HepG2 (cell line): ENCODE data around the gene MYD88. TPM values are rescaled to one million over a fixed set of nuclear protein-coding genes. Genes with fewer than 3 reads are reported as not detected.

Source experiments
- ATAC-seq: fragments of 200-7000 bp; cut with Tn5 transposase; 3 replicates; pipeline ENCODE4 v1.9.1; 2020; ENCODE audit warnings: mild to moderate bottlenecking, moderate library complexity
- BruUV-seq: library from RNA; stranded (reverse); fragments of 400-500 nt; replicated peaks from 2 replicates; lab custom pipeline; 2021; lab: Mats Ljungman, UMichigan
- CTCF ChIA-PET: fragments of 300-600 bp; formaldehyde crosslinking; extraction: SDS; loops from one replicate; lab custom pipeline; 2021; ENCODE audit warnings: low total read pairs, inconsistent platforms, low intra/inter-chr PET ratio; lab: Yijun Ruan, JAX
- POLR2A ChIA-PET: fragments of 350-600 bp; sonication (Branson Sonifier 250); formaldehyde crosslinking; loops from one replicate; lab custom pipeline; 2020; ENCODE audit warnings: antibody characterized with exemption, inconsistent platforms; lab: Yijun Ruan, JAX
- DNase-seq: peaks from one replicate; pipeline ENCODE4 v3.0.0-alpha.2; 2015; ENCODE audit warnings: low spot score
- FAIRE-seq: peaks from 3 replicates; lab custom pipeline; 2011; peaks lifted over from hg19 to GRCh38; lab: Jason Lieb, UNC
- H2AFZ ChIP-seq: one replicate; pipeline ENCODE4 v1.6.1; 2011; ENCODE audit warnings: low read length, inconsistent platforms
- H3K27ac ChIP-seq: fragments of 300-600 bp; 3 replicates; pipeline ENCODE4 v1.8.0; 2011; ENCODE audit warnings: mixed run types, mild to moderate bottlenecking, mixed read lengths, low read length, inconsistent platforms; ENCODE audit not compliant: insufficient read depth; ENCODE audit errors: extremely low read length
- H3K27me3 ChIP-seq, 2 experiments: fragments of 200-600 bp in 1 of 2; 2 replicates in 1 of 2; 3 replicates in 1 of 2; pipeline versions ENCODE4 v1.6.0 to v1.8.0; 2011; ENCODE audit warnings: low read length in 2 of 2, mild to moderate bottlenecking in 2 of 2, moderate library complexity in 2 of 2, inconsistent platforms in 1 of 2; ENCODE audit not compliant: insufficient read depth in 2 of 2, control insufficient read depth in 1 of 2
- H3K36me3 ChIP-seq, 2 experiments: fragments of 200-600 bp in 1 of 2; replicated peaks in 1 of 2; 2 replicates in 1 of 2; 3 replicates in 1 of 2; pipeline versions ENCODE4 v1.5.1 to v1.8.0; 2011; ENCODE audit warnings: low read length in 2 of 2, inconsistent platforms in 1 of 2; ENCODE audit not compliant: insufficient read depth in 2 of 2, control insufficient read depth in 1 of 2
- H3K4me1 ChIP-seq: 2 replicates; pipeline ENCODE4 v1.5.1; 2012; ENCODE audit warnings: low read length, inconsistent platforms; ENCODE audit not compliant: insufficient read depth
- H3K4me2 ChIP-seq: 2 replicates; pipeline ENCODE4 v1.6.0; 2011; ENCODE audit warnings: low read depth, low read length, inconsistent platforms
- H3K4me3 ChIP-seq, 3 experiments: fragments of 200-600 bp in 1 of 3; sonication (generic), shearing (Covaris generic) in 1 of 3; replicated peaks in 1 of 3; 2 replicates each; pipeline ENCODE4 v1.5.1; 2011 to 2016; ENCODE audit warnings: low read length in 3 of 3, inconsistent platforms in 2 of 3, low read depth in 2 of 3, mild to moderate bottlenecking in 2 of 3, control low read depth in 1 of 3, mixed read lengths in 1 of 3; ENCODE audit not compliant: insufficient read depth in 1 of 3
- H3K79me2 ChIP-seq: one replicate; pipeline ENCODE4 v1.6.1; 2011; ENCODE audit warnings: low read length, inconsistent platforms; ENCODE audit not compliant: insufficient read depth
- H3K9ac ChIP-seq: 2 replicates; pipeline ENCODE4 v1.6.0; 2011; ENCODE audit warnings: mild to moderate bottlenecking, low read depth, low read length, inconsistent platforms; ENCODE audit not compliant: insufficient read depth
- H3K9me3 ChIP-seq: 2 replicates; pipeline ENCODE4 v1.5.1; 2012; ENCODE audit warnings: mild to moderate bottlenecking, low read length
- H4K20me1 ChIP-seq: 2 replicates; pipeline ENCODE4 v1.6.0; 2011; ENCODE audit warnings: inconsistent platforms, mild to moderate bottlenecking, low read length, moderate library complexity; ENCODE audit not compliant: insufficient read depth
- FOXO4 ChIP-seq: sonication (generic); formaldehyde crosslinking; conservative IDR thresholded peaks from 2 replicates; pipeline ENCODE4 v1.8.1; 2023; ENCODE audit warnings: missing genetic modification reagents
- GABPB1 ChIP-seq: IDR thresholded peaks from 2 replicates; pipeline ENCODE4 v1.6.1; 2016; ENCODE audit warnings: mild to moderate bottlenecking, missing genetic modification reagents, moderate library complexity, missing compliant biosample characterization
- HNF1B ChIP-seq: sonication (generic); formaldehyde crosslinking; IDR thresholded peaks from 2 replicates; pipeline ENCODE4 v1.5.1; 2020; ENCODE audit warnings: mild to moderate bottlenecking, moderate library complexity, missing genetic modification reagents
- HNRNPH1 ChIP-seq: fragments of 200-400 bp; formaldehyde crosslinking; optimal IDR thresholded peaks from 2 replicates; pipeline ENCODE3; 2017; ENCODE audit warnings: mild to moderate bottlenecking, low read depth, low read length
- HNRNPL ChIP-seq: fragments of 200-400 bp; formaldehyde crosslinking; IDR thresholded peaks from 2 replicates; pipeline ENCODE4 v1.6.1; 2017; ENCODE audit warnings: mild to moderate bottlenecking, low read depth, low read length
- MXD1 ChIP-seq: sonication (generic); formaldehyde crosslinking; IDR thresholded peaks from 2 replicates; pipeline ENCODE4 v1.4.0; 2020; ENCODE audit warnings: mild to moderate bottlenecking, missing genetic modification reagents
- PHF21A ChIP-seq: sonication (generic); formaldehyde crosslinking; IDR thresholded peaks from 2 replicates; pipeline ENCODE4 v1.5.0; 2020; ENCODE audit warnings: mild to moderate bottlenecking, missing genetic modification reagents
- POLR2A ChIP-seq, 2 experiments: IDR thresholded peaks; 2 replicates each; pipeline ENCODE4 v1.6.1; 2011; ENCODE audit warnings: low read depth in 2 of 2, low read length in 2 of 2, mild to moderate bottlenecking in 1 of 2, moderate library complexity in 1 of 2; ENCODE audit not compliant: insufficient read depth in 1 of 2
- TFE3 ChIP-seq: IDR thresholded peaks from 2 replicates; pipeline ENCODE4 v1.6.1; 2016
- ZBTB38 ChIP-seq: sonication (generic); formaldehyde crosslinking; IDR thresholded peaks from 2 replicates; pipeline ENCODE4 v1.5.1; 2020; ENCODE audit warnings: mild to moderate bottlenecking, missing genetic modification reagents
- ZFX ChIP-seq: sonication (generic); formaldehyde crosslinking; IDR thresholded peaks from 2 replicates; pipeline ENCODE4 v1.4.0; 2020; ENCODE audit warnings: mild to moderate bottlenecking, low read depth, missing genetic modification reagents, moderate library complexity
- ZNF362 ChIP-seq: sonication (generic); formaldehyde crosslinking; IDR thresholded peaks from 2 replicates; pipeline ENCODE4 v1.4.0; 2020; ENCODE audit warnings: missing genetic modification reagents, mild to moderate bottlenecking, borderline replicate concordance
- ZNF543 ChIP-seq: sonication (generic); formaldehyde crosslinking; IDR thresholded peaks from 2 replicates; pipeline ENCODE4 v1.4.0; 2020; ENCODE audit warnings: mild to moderate bottlenecking, missing genetic modification reagents
- ZNF775 ChIP-seq: sonication (generic); formaldehyde crosslinking; IDR thresholded peaks from 2 replicates; pipeline ENCODE4 v1.4.0; 2020; ENCODE audit warnings: missing genetic modification reagents, mild to moderate bottlenecking, moderate library complexity, borderline replicate concordance
- WGBS: methylation state at CpG from one replicate; pipeline ENCODE4 v1.1.6; 2017; ENCODE audit warnings: low lambda C conversion rate; 5-methylcytosine and 5-hydroxymethylcytosine counted together
- in situ Hi-C: cut with HindIII; loops from 2 replicates; pipeline ENCODE4 v1.10.0; 2017; ENCODE audit warnings: low pct_unique_long_range_greater_than_20kb; ENCODE audit not compliant: extremely low pct_ligation_motif_present
- intact Hi-C: fragments of 100-400 bp; cut with micrococcal nuclease; formaldehyde crosslinking; loops from one replicate; pipeline ENCODE4 v1.10.0; 2022; ENCODE audit not compliant: unreplicated experiment
- polyA plus RNA-seq, 8 experiments: library from polyadenylated mRNA; depleted of rRNA in 3 of 8; stranded (reverse) in 7 of 8; unstranded in 1 of 8; fragments of >200 nt; fragmentation: Illumina TruSeq in 4 of 8; extraction: Trizol in 4 of 8; gene quantifications; 2 replicates each; pipeline versions ENCODE4 v1.2.1 to v1.2.3, GENCODE V29; 2011 to 2016; ENCODE audit warnings: low read depth in 4 of 8, missing spikeins in 1 of 8, mixed read lengths in 1 of 8; ENCODE audit not compliant: insufficient read depth in 1 of 8
- total RNA-seq, 5 experiments: library from RNA; depleted of rRNA; stranded (reverse); fragments of >200 nt; fragmentation: Illumina TruSeq; extraction: Trizol; gene quantifications; 2 replicates each; pipeline ENCODE4 v1.2.3, GENCODE V29; 2016; ENCODE audit warnings: low read depth in 1 of 5

Gene MYD88
- total and polyA plus RNA-seq, 2 of the 13 experiments (the other 11 are each of a cell fraction or from before 2014, with no cell fraction given): 7.6 to 32.7 TPM

GRCh38 chr3:38116471-38117162 is 21.8 kb upstream of the MYD88 start (continued):
- TF ChIP-seq ZNF362 (no peak), ZNF775 (CRISPR knock-in tag) (no peak), TFE3 (CRISPR knock-in tag) (no peak), ZNF543 (CRISPR knock-in tag) (no peak), ZBTB38 (CRISPR knock-in tag) (no peak)

GRCh38 chr3:38117163-38117716 is 21.2 kb upstream of the MYD88 start:
- H4K20me1 ChIP-seq: peaks cover 8% of the 10 kb centered on the region; the same call in 1 of the 2 replicates
- no peak overlapping the region for H3K4me3 ChIP-seq
- CTCF ChIA-PET: interaction anchor here (0.7 kb wide), 1 partner anchor 181 kb away, joined by 3 read pairs; no protein-coding TSS in a partner anchor
- peaks cover 12% of the 10 kb centered on the region; the same call in 1 of the 2 replicates for H3K4me1 ChIP-seq
- no peak overlapping the region for H3K9ac ChIP-seq
- peaks cover 2 to 13% of the 10 kb centered on the region in 2 experiments; a peak in 2 of 5 replicates for H3K27me3 ChIP-seq
- intact Hi-C loops (loop anchor here (2.0 kb wide), 1 partner anchor 16 kb away; no protein-coding TSS in a partner anchor), in situ Hi-C loops (loop anchor here (10.0 kb wide), 1 partner anchor 158 kb away; no protein-coding TSS in a partner anchor)
- FAIRE-seq (no peak), DNase-seq (no peak), ATAC-seq (peak; percentile 17)
- no peaks in the 10 kb centered on the region for H3K79me2 ChIP-seq
- no peak overlapping the region for H3K4me2 ChIP-seq
- no peak overlapping the region for H3K27ac ChIP-seq
- no peak overlapping the region for H2AFZ ChIP-seq
- no TSS peak for BruUV-seq
- no peaks in the 10 kb centered on the region for H3K9me3 ChIP-seq
- POLR2A ChIA-PET: interaction anchor here (1.0 to 8.0 kb wide), 5 partner anchors 14 to 181 kb away, joined by 3 to 87 read pairs (median 25); partner anchors contain the start of genes ACAA1, MYD88 and OXSR1
- no CpG with 5 or more reads among the region's 10 CpGs for WGBS
- H3K36me3 ChIP-seq: peaks cover 9 to 24% of the 10 kb centered on the region in 2 experiments; a peak in 4 of 5 replicates
- TF ChIP-seq ZFX (CRISPR knock-in tag): peak; percentile 7; the same call in 1 of the 2 replicates
- 0 out of 2 replicates have a peak, but pooled peaks have one; percentile 33 for TF ChIP-seq FOXO4 (CRISPR knock-in tag)
- peak; percentile 81 for TF ChIP-seq HNRNPL
- TF ChIP-seq GABPB1 (CRISPR knock-in tag): 0 out of 2 replicates have a peak, but pooled peaks have one; percentile 17
- 0 out of 2 replicates have a peak, but pooled peaks have one; percentile 1 for TF ChIP-seq MXD1 (CRISPR knock-in tag)
- TF ChIP-seq PHF21A (CRISPR knock-in tag): no peak
- TF ChIP-seq HNF1B: no peak
- peak; percentile 51 for TF ChIP-seq HNRNPH1
- TF ChIP-seq POLR2A (IDR thresholded peaks at IDR 0.05; ENCODE audit: insufficient read depth in 1 of 2, low read depth in 2 of 2, low read length in 2 of 2): peak in 1 of 2 experiments; percentile 17; a peak in 1 of 4 replicates
